Skin of body (tissue), 2 donors: ENCODE data around the gene SPAG16. TPM values are rescaled to one million over a fixed set of nuclear protein-coding genes. Genes with fewer than 3 reads are reported as not detected.

ENCODE experiments used
- DNase-seq: peaks from one replicate; lab custom pipeline; 2025; lab: John Stamatoyannopoulos, UW
- total RNA-seq: library from RNA; depleted of rRNA; stranded (reverse); fragments of >200 nt; gene quantifications from one replicate; pipeline ENCODE4 v1.2.3, GENCODE V29; 2014

SPAG16 gene
- total RNA-seq, 1 donor from 2014 or later = 34.9 TPM

- peak; percentile 3 for DNase-seq
Observed at GRCh38 chr2:213806125-213806726, 522.0 kb downstream of the SPAG16 start.

DNA sequence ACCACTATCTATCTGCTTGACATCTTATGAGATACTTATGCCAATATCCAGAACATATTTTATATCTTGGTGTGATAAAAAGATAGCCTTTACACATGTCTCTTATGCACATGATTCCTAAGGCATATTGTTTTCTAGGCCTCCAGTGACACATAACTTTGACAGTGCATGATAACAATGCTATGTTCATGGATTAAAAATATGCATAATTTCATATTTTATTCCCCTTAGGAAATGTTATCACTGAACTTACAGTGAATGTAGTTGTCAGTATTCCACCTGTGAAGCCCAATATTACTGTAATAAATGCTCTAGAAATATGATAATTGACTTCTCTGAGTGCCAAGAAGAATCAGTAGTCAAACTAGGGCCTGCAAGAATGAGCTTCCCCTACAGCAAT lies 532.3 kb downstream of the SPAG16 start:
- DNase-seq = no peak

DNA sequence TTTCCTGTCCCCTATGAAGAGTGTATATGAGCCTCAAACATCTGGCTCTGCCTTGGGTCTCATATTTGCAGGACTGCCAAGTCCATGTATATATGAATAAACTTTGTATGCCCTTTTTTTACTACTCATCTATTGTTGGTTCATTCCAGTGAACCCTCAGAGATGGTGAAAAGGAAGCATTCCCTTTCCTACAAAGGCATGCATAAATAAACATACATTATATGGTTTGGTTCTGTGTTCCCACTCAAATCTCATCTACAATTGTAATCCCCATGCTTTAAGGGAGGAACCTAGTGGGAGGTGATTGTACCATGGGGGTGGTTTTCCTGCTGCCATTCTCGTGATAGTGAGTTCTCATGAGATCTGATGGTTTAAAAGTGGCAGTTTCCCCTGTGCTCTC lies 534.2 kb downstream of the SPAG16 start:
- DNase-seq = no peak

GRCh38 chr2:213834331-213834730 lies 550.1 kb downstream of the SPAG16 start:
- no peak for DNase-seq

DNA sequence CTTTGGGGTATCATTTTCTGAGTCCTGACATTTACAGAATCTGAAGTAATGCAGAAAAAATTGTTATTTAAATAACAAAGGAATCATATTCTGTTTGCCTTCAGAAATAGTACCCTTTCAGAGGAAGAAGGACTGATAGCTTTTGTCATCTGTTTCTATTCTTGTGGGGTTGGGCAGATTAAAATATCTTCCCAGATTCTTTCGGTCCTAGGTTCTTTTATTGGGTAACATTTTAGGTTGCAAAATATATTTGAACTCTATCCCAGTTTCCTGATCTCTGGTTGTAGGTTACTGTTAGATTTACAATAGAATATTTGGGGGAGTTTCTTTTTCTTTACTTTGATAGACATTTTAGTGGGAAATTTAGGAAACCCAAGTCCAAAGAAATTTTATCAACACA lies 550.5 kb downstream of the SPAG16 start:
- no peak for DNase-seq

DNA sequence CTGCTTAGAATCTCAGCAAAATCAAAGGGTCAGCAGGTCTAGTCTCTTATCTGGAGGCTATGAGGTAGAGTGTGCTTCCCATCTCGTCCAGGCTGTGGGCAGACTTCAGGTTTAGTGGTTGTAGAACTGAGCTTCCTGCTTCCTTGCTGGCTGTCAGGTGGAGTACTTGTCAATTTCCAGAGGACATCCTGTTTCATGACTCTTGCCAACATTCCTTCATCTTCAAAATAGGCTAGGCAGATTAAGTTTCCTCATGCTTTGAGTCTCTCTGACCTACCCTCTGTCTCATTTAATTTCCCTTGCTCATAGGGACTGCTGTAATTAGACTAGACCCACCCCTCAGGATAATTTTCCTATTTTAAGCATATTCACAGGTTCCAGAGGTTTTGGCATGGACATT lies 562.6 kb downstream of the SPAG16 start:
- no peak for DNase-seq

GRCh38 chr2:213847316-213847715 lies 563.1 kb downstream of the SPAG16 start:
- DNase-seq = no peak

GRCh38 chr2:213848631-213849030 lies 564.4 kb downstream of the SPAG16 start:
- no peak for DNase-seq

DNA sequence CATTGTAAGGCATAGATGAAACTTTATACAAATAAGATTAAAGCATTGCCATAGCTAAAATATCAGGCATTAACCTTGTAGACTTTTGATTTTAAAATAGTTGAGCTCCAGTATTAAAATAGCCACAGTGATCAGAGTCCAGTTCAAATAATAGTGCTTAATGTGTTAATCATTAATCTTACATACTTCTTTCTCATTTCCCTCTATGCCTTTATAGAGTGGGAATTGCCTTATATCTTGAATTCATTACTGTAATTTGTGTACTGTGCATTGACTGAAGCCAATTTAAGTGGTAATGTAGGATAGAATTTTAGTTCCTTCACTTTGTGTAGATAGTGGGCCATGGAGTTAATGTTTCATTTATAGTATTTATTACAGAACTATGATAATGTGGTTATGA lies 577.4 kb downstream of the SPAG16 start:
- no peak for DNase-seq

DNA sequence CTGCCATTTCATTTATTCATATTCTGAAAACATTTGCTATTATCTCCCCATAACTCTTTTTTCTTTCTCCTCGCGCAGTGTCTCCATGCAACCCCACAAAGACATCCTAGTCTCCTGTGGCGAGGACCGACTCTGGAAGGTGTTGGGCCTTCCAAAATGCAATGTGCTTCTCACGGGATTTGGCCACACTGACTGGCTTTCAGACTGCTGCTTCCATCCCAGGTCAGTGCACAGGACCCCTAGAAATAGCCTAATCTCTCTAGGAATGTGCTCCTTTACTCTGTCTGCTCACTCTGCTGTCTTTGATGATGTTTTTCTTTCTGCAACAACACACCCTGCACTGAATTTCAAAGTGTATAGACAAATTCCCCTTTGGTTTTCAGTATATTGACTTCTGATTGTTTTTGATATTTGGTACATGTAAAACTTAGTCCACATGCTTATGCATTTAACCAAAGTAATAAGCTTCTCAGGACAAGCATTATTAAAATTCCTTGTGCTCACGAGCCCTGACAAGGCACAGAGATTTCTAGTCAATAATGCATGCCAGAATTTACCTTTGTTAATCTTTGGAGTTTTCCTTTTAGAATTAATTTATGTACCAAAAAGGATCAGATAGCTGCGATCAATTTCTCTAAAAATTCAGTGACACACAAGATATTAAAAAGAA lies 578.3 kb downstream of the SPAG16 start:
- no peak for DNase-seq

GRCh38 chr2:213863541-213863940 lies 579.3 kb downstream of the SPAG16 start:
- DNase-seq = no peak

DNA sequence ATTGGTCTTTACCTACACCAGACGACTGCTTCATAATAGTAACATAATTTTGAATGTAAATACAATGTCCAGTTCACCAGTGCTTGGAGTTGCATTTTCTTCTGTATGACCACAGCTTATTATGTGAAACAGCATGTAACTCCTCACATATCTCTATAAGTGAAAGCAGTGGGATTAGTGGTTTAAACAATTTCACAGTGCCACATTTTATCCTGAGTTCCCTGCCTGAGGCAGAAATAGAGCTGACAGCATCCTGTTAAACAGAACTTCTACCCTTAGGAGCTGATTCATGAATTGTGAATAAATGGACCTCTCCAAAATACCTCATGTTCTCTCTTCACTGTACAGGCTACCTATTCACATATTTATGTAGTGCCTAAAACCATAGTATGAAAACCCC lies 584.3 kb downstream of the SPAG16 start:
- no peak for DNase-seq

- DNase-seq = no peak
Observed at GRCh38 chr2:213885485-213885884, 601.2 kb downstream of the SPAG16 start.

DNA sequence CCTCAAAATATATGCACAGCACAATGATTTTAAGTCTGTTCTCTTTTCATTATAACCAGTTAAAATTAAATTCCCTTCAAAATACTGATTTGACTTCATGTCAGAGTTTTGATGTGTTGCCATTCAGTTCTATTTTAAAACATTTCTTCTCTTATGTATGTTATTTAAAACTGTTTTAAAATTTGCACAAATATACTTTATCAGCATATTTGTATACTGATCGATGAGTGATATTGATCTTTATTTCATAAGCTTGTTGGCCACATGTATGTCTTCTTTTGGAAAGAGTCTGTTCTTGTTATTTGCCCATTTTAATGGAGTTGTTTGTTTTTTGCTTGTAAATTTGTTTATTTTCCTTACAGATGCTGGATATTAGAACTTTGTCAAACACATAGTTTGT lies 630.2 kb downstream of the SPAG16 start:
- DNase-seq = no peak

DNA sequence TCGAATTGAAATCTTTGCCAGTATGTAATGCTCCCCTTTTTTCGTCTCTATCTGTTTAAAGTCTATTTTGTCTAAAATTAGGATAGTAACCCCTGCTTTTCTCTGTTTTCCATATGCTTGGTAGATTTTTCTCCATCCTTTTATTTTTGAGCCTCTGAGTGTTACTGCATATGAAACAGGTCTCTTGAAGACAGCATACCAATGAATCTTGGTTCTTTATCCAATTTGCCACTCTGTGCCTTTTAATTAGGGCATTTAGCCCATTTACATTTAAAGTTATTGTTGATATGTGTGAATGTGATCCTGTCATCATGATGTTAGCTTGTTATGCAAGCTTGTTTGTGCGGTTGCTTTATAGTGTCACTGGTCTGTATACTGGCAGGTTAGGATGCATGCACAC lies 635.8 kb downstream of the SPAG16 start:
- no peak for DNase-seq

DNA sequence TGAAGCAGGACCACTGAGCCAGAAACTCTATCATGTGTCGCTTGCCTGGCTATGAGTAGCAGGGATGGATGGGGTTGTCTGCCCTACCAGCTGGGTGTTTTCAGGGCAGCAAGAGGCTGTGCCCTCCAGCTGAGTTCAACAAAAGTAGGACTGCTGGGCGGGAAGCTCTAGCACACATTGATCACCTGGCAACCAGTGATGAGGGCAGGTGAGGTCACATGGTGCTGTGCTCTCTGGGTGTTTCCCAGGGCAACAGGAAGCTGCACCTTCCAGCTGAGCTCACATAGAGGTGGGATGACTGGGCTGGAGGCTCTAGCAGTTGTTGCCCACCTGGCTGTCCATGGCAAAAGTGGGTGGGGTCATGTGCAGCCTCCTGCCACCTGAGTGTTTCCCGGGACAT lies 639.3 kb downstream of the SPAG16 start:
- no peak for DNase-seq

- DNase-seq = no peak
Observed at GRCh38 chr2:213934560-213934959, 650.3 kb downstream of the SPAG16 start.

DNA sequence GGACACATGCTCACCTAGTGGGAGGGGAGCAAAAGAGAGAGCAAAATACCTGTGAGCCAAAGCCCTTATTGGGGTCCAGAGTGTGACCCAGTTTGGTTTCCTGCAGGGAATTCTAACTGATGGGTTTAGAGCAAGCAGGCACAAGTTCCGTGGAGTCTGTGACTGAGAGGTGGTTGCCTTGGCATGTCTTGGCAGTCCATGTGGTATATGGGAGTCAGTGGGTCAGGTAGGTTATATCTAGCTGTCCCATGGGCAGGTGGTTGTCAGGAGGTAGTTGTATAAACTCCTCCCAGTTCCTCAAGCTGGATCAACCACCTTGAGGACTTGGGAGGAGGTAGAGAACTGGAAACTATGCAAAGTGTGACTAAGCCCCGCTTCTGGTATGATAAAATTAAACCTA lies 673.8 kb downstream of the SPAG16 start:
- DNase-seq = no peak

- DNase-seq = no peak
Observed at GRCh38 chr2:213959589-213959988, 675.3 kb downstream of the SPAG16 start.

- DNase-seq = no peak
Observed at GRCh38 chr2:213971536-213971935, 687.3 kb downstream of the SPAG16 start.

- DNase-seq = no peak
Observed at GRCh38 chr2:213980883-213981282, 696.6 kb downstream of the SPAG16 start.

DNA sequence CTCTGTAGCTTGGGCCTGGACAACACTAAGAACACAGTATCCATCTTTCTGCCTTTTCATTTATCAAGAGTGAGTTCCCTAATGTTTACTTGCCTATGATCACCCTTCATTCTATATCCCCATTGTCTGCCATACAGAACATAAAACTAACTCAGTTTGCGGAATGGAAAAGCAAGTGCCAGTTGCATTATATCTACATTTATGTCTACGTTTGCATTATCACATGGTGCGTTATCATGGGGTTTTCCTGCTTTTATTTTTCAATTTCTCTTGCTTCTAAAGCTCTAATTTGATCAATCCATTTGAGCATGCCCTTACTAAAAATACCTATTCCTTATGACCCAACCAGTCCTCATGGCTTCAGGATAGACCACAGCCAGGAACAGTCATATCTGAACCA lies 704.9 kb downstream of the SPAG16 start:
- no peak for DNase-seq

DNA sequence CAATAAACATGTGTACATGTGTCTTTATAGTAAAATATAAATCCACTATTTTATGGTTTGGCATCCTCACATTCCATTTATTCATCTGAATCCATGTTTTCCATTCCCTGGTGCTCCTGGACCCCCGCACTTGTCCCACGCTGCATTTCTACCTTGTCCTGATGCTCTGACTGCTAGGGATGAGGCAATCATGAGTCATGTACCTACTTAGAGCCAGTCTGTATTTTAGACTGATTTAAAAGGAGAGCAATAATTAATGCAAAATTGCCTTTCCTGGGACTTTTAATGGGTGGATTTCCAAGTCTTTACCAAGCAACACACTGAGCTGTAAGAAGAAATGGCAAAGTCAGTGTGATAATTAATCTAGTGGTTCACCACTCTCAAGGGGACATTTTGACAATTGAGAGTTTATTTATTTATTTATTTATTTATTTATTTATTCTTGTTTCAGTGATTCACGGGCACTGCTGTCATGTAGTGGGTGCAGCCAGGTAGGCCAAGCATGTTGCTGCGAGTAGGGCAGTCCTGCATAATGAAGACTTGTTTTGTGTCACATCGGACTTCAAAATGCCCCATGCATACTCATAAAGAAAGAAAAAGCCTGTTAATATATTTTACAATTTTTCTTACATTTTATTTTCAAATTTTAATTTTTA lies 707.3 kb downstream of the SPAG16 start:
- no peak for DNase-seq
